ENCODE data around the gene TF.

- TF ChIP-seq ZNF274 (IDR thresholded peaks at IDR 0.05; ENCODE audit: low read depth, low read length) (no peak), YY1 (IDR thresholded peaks at IDR 0.05; ENCODE audit: insufficient read depth, insufficient read length) (no peak), SUZ12 (IDR thresholded peaks at IDR 0.05; ENCODE audit: extremely low read depth, insufficient read depth, insufficient read length) (no peak)
Observed at GRCh38 chr3:133776794-133777438, 30.7 kb downstream of the TF start.
